OCI-LY3 (cell line): ENCODE data around the gene MRRF.

ENCODE experiments used
- EZH2phosphoT487 ChIP-seq: fragments of 200-600 bp; shearing (Covaris generic); IDR thresholded peaks from 2 replicates; pipeline ENCODE4 v1.6.1; 2018; ENCODE audit warnings: antibody characterized with exemption, mixed run types, low read depth
- TF ChIP-seq, protein P1 (sequence below): fragments of 200-600, 300-600 bp; sonication (generic); IDR thresholded peaks from 2 replicates; pipeline ENCODE4 v1.5.1; 2014; ENCODE audit warnings: antibody characterized with exemption, low read length, low read depth

DNA sequence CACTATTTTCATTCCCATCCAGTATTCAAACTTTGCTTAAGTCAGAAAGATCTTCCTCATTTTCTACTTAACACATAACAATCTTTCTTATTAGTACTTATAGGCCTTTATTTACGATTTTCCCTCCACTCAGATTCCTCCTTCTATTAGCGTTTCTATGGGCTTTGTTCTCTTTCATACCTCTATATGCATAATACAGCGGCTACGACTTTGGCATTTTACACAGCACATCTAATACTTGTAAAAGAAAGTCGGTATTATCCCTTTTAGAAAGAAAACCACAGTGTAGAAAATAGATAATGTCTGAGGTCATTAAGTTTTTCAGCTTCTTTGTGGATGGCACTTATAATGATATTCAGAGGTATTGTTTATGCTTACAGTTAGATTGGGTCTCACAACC lies 8.5 kb upstream of the MRRF start:
- TF ChIP-seq, protein P1, sequence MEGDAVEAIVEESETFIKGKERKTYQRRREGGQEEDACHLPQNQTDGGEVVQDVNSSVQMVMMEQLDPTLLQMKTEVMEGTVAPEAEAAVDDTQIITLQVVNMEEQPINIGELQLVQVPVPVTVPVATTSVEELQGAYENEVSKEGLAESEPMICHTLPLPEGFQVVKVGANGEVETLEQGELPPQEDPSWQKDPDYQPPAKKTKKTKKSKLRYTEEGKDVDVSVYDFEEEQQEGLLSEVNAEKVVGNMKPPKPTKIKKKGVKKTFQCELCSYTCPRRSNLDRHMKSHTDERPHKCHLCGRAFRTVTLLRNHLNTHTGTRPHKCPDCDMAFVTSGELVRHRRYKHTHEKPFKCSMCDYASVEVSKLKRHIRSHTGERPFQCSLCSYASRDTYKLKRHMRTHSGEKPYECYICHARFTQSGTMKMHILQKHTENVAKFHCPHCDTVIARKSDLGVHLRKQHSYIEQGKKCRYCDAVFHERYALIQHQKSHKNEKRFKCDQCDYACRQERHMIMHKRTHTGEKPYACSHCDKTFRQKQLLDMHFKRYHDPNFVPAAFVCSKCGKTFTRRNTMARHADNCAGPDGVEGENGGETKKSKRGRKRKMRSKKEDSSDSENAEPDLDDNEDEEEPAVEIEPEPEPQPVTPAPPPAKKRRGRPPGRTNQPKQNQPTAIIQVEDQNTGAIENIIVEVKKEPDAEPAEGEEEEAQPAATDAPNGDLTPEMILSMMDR, result no peak
- TF ChIP-seq EZH2phosphoT487, result no peak
